D721Med (cell line): ENCODE measurements around the gene PRICKLE2.
A peak's percentile ranks its signal among the peaks of the same experiment; 100 is the strongest.

Experiments used
- DNase-seq: peaks from one replicate; pipeline ENCODE4 v3.0.0; 2011; ENCODE audit warnings: low spot score; ENCODE audit not compliant: insufficient read length
- FAIRE-seq: peaks from 2 replicates; lab custom pipeline; 2011; peaks lifted over from hg19 to GRCh38; lab: Jason Lieb, UNC
- TF ChIP-seq, protein P1 (sequence below): IDR thresholded peaks from 2 replicates; pipeline ENCODE4 v1.5.1; 2012; ENCODE audit warnings: mild to moderate bottlenecking, control low read depth; ENCODE audit not compliant: insufficient read depth; ENCODE audit errors: missing control alignments

The PRICKLE2 gene

DNA sequence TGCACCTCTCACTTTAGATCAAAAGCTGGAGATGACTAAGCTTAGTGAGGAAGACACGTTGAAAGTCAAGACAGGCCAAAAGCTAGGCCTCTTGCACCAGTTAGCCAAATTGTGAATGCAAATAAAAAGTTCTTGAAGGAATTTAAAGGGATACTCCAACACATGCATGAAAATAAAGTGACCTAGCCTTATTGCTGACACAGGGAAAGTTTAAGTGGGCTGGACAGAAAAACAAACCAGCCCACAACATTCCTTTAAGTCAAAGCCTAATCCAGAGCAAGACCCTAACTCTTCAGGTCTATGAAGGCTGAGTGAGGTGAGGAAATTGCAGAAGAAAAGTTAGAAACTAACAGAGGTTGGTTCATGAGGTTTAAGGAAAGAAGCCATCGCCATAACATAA lies 101.3 kb downstream of the PRICKLE2 start:
- FAIRE-seq (no peak), DNase-seq (no peak)
- TF ChIP-seq, protein P1, sequence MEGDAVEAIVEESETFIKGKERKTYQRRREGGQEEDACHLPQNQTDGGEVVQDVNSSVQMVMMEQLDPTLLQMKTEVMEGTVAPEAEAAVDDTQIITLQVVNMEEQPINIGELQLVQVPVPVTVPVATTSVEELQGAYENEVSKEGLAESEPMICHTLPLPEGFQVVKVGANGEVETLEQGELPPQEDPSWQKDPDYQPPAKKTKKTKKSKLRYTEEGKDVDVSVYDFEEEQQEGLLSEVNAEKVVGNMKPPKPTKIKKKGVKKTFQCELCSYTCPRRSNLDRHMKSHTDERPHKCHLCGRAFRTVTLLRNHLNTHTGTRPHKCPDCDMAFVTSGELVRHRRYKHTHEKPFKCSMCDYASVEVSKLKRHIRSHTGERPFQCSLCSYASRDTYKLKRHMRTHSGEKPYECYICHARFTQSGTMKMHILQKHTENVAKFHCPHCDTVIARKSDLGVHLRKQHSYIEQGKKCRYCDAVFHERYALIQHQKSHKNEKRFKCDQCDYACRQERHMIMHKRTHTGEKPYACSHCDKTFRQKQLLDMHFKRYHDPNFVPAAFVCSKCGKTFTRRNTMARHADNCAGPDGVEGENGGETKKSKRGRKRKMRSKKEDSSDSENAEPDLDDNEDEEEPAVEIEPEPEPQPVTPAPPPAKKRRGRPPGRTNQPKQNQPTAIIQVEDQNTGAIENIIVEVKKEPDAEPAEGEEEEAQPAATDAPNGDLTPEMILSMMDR = no peak

DNA sequence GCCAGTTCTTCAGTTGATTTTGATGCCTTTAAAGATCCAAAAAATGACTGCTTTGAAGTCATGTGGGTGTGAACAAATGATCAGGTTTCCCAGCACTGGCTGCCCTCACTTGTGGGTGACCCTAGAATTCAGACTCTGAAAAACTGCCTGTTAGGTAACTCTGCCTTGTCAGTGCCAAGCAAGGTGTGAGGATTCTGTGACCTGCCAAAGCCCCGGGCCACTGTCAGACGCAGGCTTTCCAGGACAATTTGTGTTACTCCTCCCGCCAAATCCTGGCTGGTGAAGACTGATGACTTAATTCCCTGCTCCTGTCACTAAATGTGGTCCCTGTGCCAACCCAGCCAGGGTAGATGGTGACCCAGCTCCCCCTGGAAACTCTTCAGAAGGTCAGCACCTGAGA lies 102.8 kb downstream of the PRICKLE2 start:
- TF ChIP-seq, protein P1 = no peak
- no peak for FAIRE-seq
- DNase-seq = no peak

DNA sequence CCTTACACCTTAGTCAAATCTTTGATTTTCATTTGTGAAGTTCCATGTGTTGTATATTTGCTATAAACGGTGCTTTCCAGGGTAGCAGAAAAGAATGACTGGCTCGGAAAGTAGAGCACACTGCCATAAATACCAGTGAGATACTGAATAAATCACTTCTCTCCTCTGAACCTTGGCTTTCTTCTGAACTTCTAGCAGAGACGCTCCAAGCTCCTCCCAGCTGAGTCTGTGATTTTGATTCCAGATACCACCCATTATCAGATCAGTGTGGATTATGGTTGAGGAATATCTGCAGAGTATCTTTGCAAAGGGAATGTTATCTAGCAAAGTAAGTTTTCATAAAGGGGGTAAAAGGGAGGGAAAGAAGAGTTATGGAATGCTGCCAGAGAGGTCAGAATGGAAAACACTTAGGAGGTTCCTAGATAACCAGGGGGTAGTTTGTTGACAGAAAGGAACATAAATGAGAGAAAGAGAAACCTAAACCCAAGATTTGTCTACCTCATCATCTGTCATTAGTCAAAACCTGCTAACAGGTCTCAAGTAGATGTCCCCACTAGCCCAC lies 103.4 kb downstream of the PRICKLE2 start:
- FAIRE-seq (peak; percentile 90), DNase-seq (no peak)
- TF ChIP-seq, protein P1 = no peak

DNA sequence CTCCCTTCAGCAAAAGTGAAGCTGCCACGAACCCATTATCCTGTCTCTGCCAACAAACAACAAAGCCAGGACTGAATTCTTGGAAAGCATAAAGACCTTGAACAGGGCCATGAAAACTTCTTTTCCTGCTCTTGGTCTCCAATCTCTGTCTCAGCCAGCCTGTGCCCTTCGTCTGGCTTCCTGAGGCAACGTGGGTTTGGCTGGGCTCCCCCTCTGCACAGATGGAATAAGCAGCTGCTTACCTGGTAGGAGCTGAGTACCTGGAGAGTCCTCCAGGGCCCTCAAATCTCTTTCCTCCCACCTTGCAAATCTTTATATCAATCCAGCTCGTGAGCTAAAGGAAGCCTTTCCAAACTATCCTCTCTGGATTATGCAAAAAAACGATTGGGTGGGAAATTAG lies 104.4 kb downstream of the PRICKLE2 start:
- TF ChIP-seq, protein P1 = no peak
- FAIRE-seq = no peak
- DNase-seq = no peak

DNA sequence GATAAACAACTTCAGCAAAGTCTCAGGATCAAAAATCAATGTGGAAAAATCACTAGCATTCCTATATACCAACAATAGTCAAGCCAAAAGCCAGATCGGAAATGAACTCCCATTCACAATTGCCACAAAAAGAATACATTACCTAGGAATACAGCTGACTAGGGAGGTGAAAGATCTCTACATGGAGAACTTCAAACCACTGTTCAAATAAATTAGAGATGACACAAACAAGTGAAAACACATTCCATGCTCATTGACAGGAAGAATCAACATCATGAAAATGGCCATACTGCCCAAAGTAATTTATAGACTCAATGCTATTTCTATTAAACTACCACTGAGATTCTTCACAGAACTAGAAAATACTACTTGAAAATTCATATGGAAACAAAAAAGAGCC lies 107.8 kb downstream of the PRICKLE2 start:
- TF ChIP-seq, protein P1 = no peak
- FAIRE-seq (peak; percentile 60), DNase-seq (no peak)

DNA sequence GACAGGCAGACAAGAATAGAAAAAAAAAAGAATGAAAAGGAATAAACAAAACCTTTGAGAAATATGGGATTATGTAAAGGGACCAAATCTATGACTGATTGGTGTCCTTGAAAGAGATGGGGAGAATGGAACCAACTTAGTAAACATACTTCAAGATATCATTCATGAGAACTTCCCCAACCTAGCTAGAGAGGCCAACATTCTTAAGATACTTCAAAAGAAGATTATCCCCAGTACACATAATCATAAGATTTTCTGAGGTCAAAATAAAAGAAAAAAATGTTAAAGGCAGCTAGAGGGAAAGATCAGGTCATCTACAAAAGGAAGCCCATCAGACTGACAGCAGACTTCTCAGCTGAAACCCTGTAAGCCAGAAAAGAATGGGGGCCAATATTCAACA lies 110.6 kb downstream of the PRICKLE2 start:
- FAIRE-seq = peak; percentile 75
- no peak for DNase-seq

DNA sequence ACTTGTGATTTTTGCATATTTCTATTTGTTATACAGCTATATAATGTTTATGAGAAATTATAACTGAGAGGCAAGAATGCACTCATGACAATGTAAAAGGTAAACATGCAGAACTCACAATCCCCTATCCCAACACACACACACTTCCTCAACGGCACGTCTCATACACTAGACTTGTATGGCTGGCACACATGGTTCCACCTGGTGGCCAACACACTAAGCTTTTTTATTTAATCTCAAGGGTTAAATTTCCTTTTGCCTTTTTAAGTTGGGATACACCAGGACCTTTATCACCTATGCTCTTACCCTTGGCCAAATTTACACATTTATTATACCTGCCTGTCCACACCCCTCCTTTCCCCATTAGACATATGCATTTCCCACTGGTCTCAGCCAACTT lies 113.4 kb downstream of the PRICKLE2 start:
- no peak for FAIRE-seq
- TF ChIP-seq, protein P1 = no peak
- DNase-seq = no peak

More for the DNA sequence above, 110.6 kb downstream of the PRICKLE2 start:
- TF ChIP-seq, protein P1 = no peak
